ENCODE measurements around the gene ENPP4. TPM values are rescaled to one million over a fixed set of nuclear protein-coding genes. Genes with fewer than 3 reads are reported as not detected.

The ENPP4 gene
- total RNA-seq, 1 donor = 17.5 TPM

GRCh38 chr6:46160102-46160501 is 30.3 kb downstream of the ENPP4 start:
- H3K4me3 ChIP-seq (ENCODE audit: low read length) = no peak overlapping the region
- peaks cover 3% of the 10 kb centered on the region for H3K27me3 ChIP-seq (ENCODE audit: insufficient read depth, low read length)
- H3K9me3 ChIP-seq (ENCODE audit: low read depth, low read length) = no peaks in the 10 kb centered on the region
- no peaks in the 10 kb centered on the region for H3K4me1 ChIP-seq (ENCODE audit: insufficient read depth, low read length)

GRCh38 chr6:46170357-46171289 is 40.8 kb downstream of the ENPP4 start, which contains the start of gene ENPP5:
Gene ENPP5 (minus strand): TSS chr6:46170980. CDS start chr6:46168262, 2,718 bp downstream.
- peaks cover 18% of the 10 kb centered on the region for H3K27me3 ChIP-seq (ENCODE audit: insufficient read depth, low read length)
- peaks cover 14% of the 10 kb centered on the region for H3K4me1 ChIP-seq (ENCODE audit: insufficient read depth, low read length)
- H3K9me3 ChIP-seq (ENCODE audit: low read depth, low read length) = no peaks in the 10 kb centered on the region
- peak within 1 kb of the TSS; percentile 41 for H3K4me3 ChIP-seq (ENCODE audit: low read length)

- Histone ChIP-seq H3K9me3 (ENCODE audit: low read depth, low read length) (no peaks in the 10 kb centered on the region), H3K4me3 (ENCODE audit: low read length) (no peak overlapping the region), H3K4me1 (ENCODE audit: insufficient read depth, low read length) (peaks cover 23% of the 10 kb centered on the region), H3K27me3 (ENCODE audit: insufficient read depth, low read length) (peaks cover 18% of the 10 kb centered on the region)
Observed at GRCh38 chr6:46172176-46172575, 42.4 kb downstream of the ENPP4 start.

GRCh38 chr6:46174904-46175303 is 45.1 kb downstream of the ENPP4 start:
- peaks cover 14% of the 10 kb centered on the region for H3K27me3 ChIP-seq (ENCODE audit: insufficient read depth, low read length)
- no peak overlapping the region for H3K4me3 ChIP-seq (ENCODE audit: low read length)
- H3K4me1 ChIP-seq (ENCODE audit: insufficient read depth, low read length) = peaks cover 23% of the 10 kb centered on the region
- no peaks in the 10 kb centered on the region for H3K9me3 ChIP-seq (ENCODE audit: low read depth, low read length)

- H3K9me3 ChIP-seq (ENCODE audit: low read depth, low read length) = no peaks in the 10 kb centered on the region
- H3K27me3 ChIP-seq (ENCODE audit: insufficient read depth, low read length) = peaks cover 9% of the 10 kb centered on the region
- no peak overlapping the region for H3K4me3 ChIP-seq (ENCODE audit: low read length)
- peaks cover 19% of the 10 kb centered on the region for H3K4me1 ChIP-seq (ENCODE audit: insufficient read depth, low read length)
Observed at GRCh38 chr6:46175446-46175845, 45.7 kb downstream of the ENPP4 start.

- H3K27me3 ChIP-seq (ENCODE audit: insufficient read depth, low read length) = peaks cover 6% of the 10 kb centered on the region
- peaks cover 17% of the 10 kb centered on the region for H3K4me1 ChIP-seq (ENCODE audit: insufficient read depth, low read length)
- no peak overlapping the region for H3K4me3 ChIP-seq (ENCODE audit: low read length)
- no peaks in the 10 kb centered on the region for H3K9me3 ChIP-seq (ENCODE audit: low read depth, low read length)
Observed at GRCh38 chr6:46175976-46176375, 46.2 kb downstream of the ENPP4 start.

GRCh38 chr6:46184114-46184513 is 54.3 kb downstream of the ENPP4 start:
- Histone ChIP-seq H3K4me1 (ENCODE audit: insufficient read depth, low read length) (no peaks in the 10 kb centered on the region), H3K27me3 (ENCODE audit: insufficient read depth, low read length) (peaks cover 17% of the 10 kb centered on the region), H3K9me3 (ENCODE audit: low read depth, low read length) (no peaks in the 10 kb centered on the region), H3K4me3 (ENCODE audit: low read length) (no peak overlapping the region)

GRCh38 chr6:46186583-46186982 is 56.8 kb downstream of the ENPP4 start:
- Histone ChIP-seq H3K4me3 (ENCODE audit: low read length) (no peak overlapping the region), H3K4me1 (ENCODE audit: insufficient read depth, low read length) (no peaks in the 10 kb centered on the region), H3K9me3 (ENCODE audit: low read depth, low read length) (no peaks in the 10 kb centered on the region), H3K27me3 (ENCODE audit: insufficient read depth, low read length) (peaks cover 17% of the 10 kb centered on the region)

- Histone ChIP-seq H3K9me3 (ENCODE audit: low read depth, low read length) (no peaks in the 10 kb centered on the region), H3K4me1 (ENCODE audit: insufficient read depth, low read length) (no peaks in the 10 kb centered on the region), H3K27me3 (ENCODE audit: insufficient read depth, low read length) (peaks cover 8% of the 10 kb centered on the region), H3K4me3 (ENCODE audit: low read length) (no peak overlapping the region)
Observed at GRCh38 chr6:46189726-46190125, 59.9 kb downstream of the ENPP4 start.

- Histone ChIP-seq H3K4me1 (ENCODE audit: insufficient read depth, low read length) (no peaks in the 10 kb centered on the region), H3K27me3 (ENCODE audit: insufficient read depth, low read length) (no peaks in the 10 kb centered on the region), H3K9me3 (ENCODE audit: low read depth, low read length) (no peaks in the 10 kb centered on the region), H3K4me3 (ENCODE audit: low read length) (no peak overlapping the region)
Observed at GRCh38 chr6:46190889-46191288, 61.1 kb downstream of the ENPP4 start.

GRCh38 chr6:46191961-46192360 is 62.2 kb downstream of the ENPP4 start:
- H3K27me3 ChIP-seq (ENCODE audit: insufficient read depth, low read length) = no peaks in the 10 kb centered on the region
- H3K4me3 ChIP-seq (ENCODE audit: low read length) = no peak overlapping the region
- H3K9me3 ChIP-seq (ENCODE audit: low read depth, low read length) = no peaks in the 10 kb centered on the region
- H3K4me1 ChIP-seq (ENCODE audit: insufficient read depth, low read length) = no peaks in the 10 kb centered on the region

Other genes with a start within 250 kb of the ENPP4 start
- gene CLIC5, start 114.1 kb upstream of the ENPP4 start, total RNA-seq = 0.52 TPM
- 0.42 TPM for gene ENPP5, start 41.0 kb downstream of the ENPP4 start, total RNA-seq

All from mononuclear cell (primary cell).